ENCODE measurements around the gene FBXW7.

The FBXW7 gene

GRCh38 chr4:152464030-152464823 lies 71.7 kb downstream of the FBXW7 start:
- no peak for DNase-seq

- DNase-seq = no peak
Observed at GRCh38 chr4:152463562-152463961, 72.3 kb downstream of the FBXW7 start.

GRCh38 chr4:152462695-152463094 lies 73.2 kb downstream of the FBXW7 start:
- no peak for DNase-seq

GRCh38 chr4:152462047-152462446 lies 73.8 kb downstream of the FBXW7 start:
- no peak for DNase-seq

GRCh38 chr4:152460488-152460887 lies 75.4 kb downstream of the FBXW7 start:
- DNase-seq = no peak

GRCh38 chr4:152459326-152459725 lies 76.6 kb downstream of the FBXW7 start:
- DNase-seq = no peak

GRCh38 chr4:152458801-152459302 lies 77.0 kb downstream of the FBXW7 start:
- no peak for DNase-seq

GRCh38 chr4:152456609-152457008 lies 79.3 kb downstream of the FBXW7 start:
- DNase-seq = no peak

- no peak for DNase-seq
Observed at GRCh38 chr4:152455311-152455710, 80.6 kb downstream of the FBXW7 start.

GRCh38 chr4:152454398-152455011 lies 81.4 kb downstream of the FBXW7 start:
- peak in 1 of 2 experiments; percentile 42 for DNase-seq

- no peak for DNase-seq
Observed at GRCh38 chr4:152451496-152451895, 84.4 kb downstream of the FBXW7 start.

GRCh38 chr4:152448854-152449253 lies 87.0 kb downstream of the FBXW7 start:
- DNase-seq = no peak

GRCh38 chr4:152448038-152448707 lies 87.7 kb downstream of the FBXW7 start:
- no peak for DNase-seq

GRCh38 chr4:152443859-152444258 lies 92.0 kb downstream of the FBXW7 start:
- DNase-seq = no peak

GRCh38 chr4:152437561-152437960 lies 98.3 kb downstream of the FBXW7 start:
- no peak for DNase-seq

GRCh38 chr4:152436384-152436783 lies 99.5 kb downstream of the FBXW7 start:
- no peak for DNase-seq

GRCh38 chr4:152434011-152434410 lies 101.9 kb downstream of the FBXW7 start:
- no peak for DNase-seq

GRCh38 chr4:152431784-152432183 lies 104.1 kb downstream of the FBXW7 start:
- DNase-seq = no peak

- no peak for DNase-seq
Observed at GRCh38 chr4:152431291-152431690, 104.6 kb downstream of the FBXW7 start.

GRCh38 chr4:152430507-152430906 lies 105.4 kb downstream of the FBXW7 start:
- DNase-seq = no peak

- DNase-seq = no peak
Observed at GRCh38 chr4:152427981-152428380, 107.9 kb downstream of the FBXW7 start.

GRCh38 chr4:152424977-152425376 lies 110.9 kb downstream of the FBXW7 start:
- DNase-seq = no peak

- DNase-seq = no peak
Observed at GRCh38 chr4:152424396-152424795, 111.5 kb downstream of the FBXW7 start.

- no peak for DNase-seq
Observed at GRCh38 chr4:152422817-152423320, 113.0 kb downstream of the FBXW7 start.

Measured in NCI-H526 (cell line).